C1 segment of cervical spinal cord (tissue), 14 donors: Measurements from ENCODE around the gene CRB2.

Source experiments
- DNase-seq, 14 donors: peaks; one replicate each; lab custom pipeline; 2025; lab: John Stamatoyannopoulos, UW

CRB2 gene

GRCh38 chr9:123355761-123356431 lies at the start of gene CRB2:
CRB2 (plus strand) TSS chr9:123356197; CDS start chr9:123356261, 64 bp downstream.
- DNase-seq, result peak in 4 of 14 donors; percentile 23 to 68 (median 38)

- no peak for DNase-seq
These were observed 46.4 kb upstream of the CRB2 start for GRCh38 chr9:123309611-123310010.

GRCh38 chr9:123310551-123311249 lies 45.3 kb upstream of the CRB2 start:
- DNase-seq, result no peak

- DNase-seq, result no peak
These were observed 44.7 kb upstream of the CRB2 start for GRCh38 chr9:123311250-123311752.

GRCh38 chr9:123312306-123312877 lies 43.6 kb upstream of the CRB2 start:
- DNase-seq, result no peak

- no peak for DNase-seq
These were observed 41.4 kb upstream of the CRB2 start for GRCh38 chr9:123314617-123315016.

GRCh38 chr9:123315635-123316034 lies 40.4 kb upstream of the CRB2 start:
- DNase-seq, result no peak

- peak in 2 of 14 donors; percentile 5 to 10 for DNase-seq
These were observed 39.8 kb upstream of the CRB2 start for GRCh38 chr9:123316053-123316718.

- DNase-seq, result peak in 6 of 14 donors; percentile 9 to 41 (median 13)
These were observed 37.8 kb upstream of the CRB2 start for GRCh38 chr9:123318202-123318601.

- peak in 8 of 14 donors; percentile 21 to 54 (median 40) for DNase-seq
These were observed 37.0 kb upstream of the CRB2 start for GRCh38 chr9:123318961-123319421.

GRCh38 chr9:123319541-123320339 lies 36.3 kb upstream of the CRB2 start:
- DNase-seq, result no peak

GRCh38 chr9:123320814-123321213 lies 35.2 kb upstream of the CRB2 start:
- DNase-seq, result no peak

GRCh38 chr9:123321616-123322272 lies 34.3 kb upstream of the CRB2 start:
- no peak for DNase-seq

GRCh38 chr9:123322273-123323195 lies 33.5 kb upstream of the CRB2 start:
- no peak for DNase-seq

- DNase-seq, result no peak
These were observed 32.6 kb upstream of the CRB2 start for GRCh38 chr9:123323196-123324013.

- no peak for DNase-seq
These were observed 31.2 kb upstream of the CRB2 start for GRCh38 chr9:123324767-123325183.

- DNase-seq, result no peak
These were observed 29.8 kb upstream of the CRB2 start for GRCh38 chr9:123326187-123326586.

GRCh38 chr9:123326662-123327093 lies 29.3 kb upstream of the CRB2 start:
- DNase-seq, result peak in 8 of 14 donors; percentile 9 to 57 (median 30)
